Testis (tissue), 3 donors: ENCODE data around the gene TMEM52. TPM values are rescaled to one million over a fixed set of nuclear protein-coding genes. Genes with fewer than 3 reads are reported as not detected.

Source experiments
- DNase-seq: peaks from one replicate; pipeline ENCODE4 v3.0.0-alpha.2; 2019
- H3K27ac ChIP-seq, 2 donors: fragments of 200-600 bp; sonication (generic); one replicate each; pipeline ENCODE4 v1.5.1; 2019
- H3K27me3 ChIP-seq: fragments of 200-600 bp; sonication (generic); one replicate; pipeline ENCODE4 v1.5.1; 2019
- H3K36me3 ChIP-seq: fragments of 200-600 bp; sonication (generic); one replicate; pipeline ENCODE4 v1.5.1; 2017; ENCODE audit warnings: low read depth; ENCODE audit errors: missing control alignments
- H3K4me1 ChIP-seq: fragments of 200-600 bp; sonication (generic); one replicate; pipeline ENCODE4 v1.5.1; 2019
- H3K4me3 ChIP-seq, 2 donors: fragments of 200-600 bp; sonication (generic); one replicate each; pipeline ENCODE4 v1.5.1; 2017 to 2019
- H3K9me3 ChIP-seq: fragments of 200-600 bp; sonication (generic); one replicate; pipeline ENCODE4 v1.5.1; 2017
- POLR2A ChIP-seq: fragments of 450-650 bp; IDR thresholded peaks from one replicate; pipeline ENCODE4 v1.6.1; 2017; ENCODE audit warnings: antibody characterized with exemption, mild to moderate bottlenecking, moderate library complexity
- WGBS, 2 donors: methylation state at CpG; one replicate each; pipeline ENCODE4 v1.1.5; 2018; 5-methylcytosine and 5-hydroxymethylcytosine counted together
- intact Hi-C: fragments of 100-400 bp; cut with DNase I; formaldehyde crosslinking; loops from one replicate; pipeline ENCODE4 v1.15.1; 2023; ENCODE audit warnings: low total_unique reads
- polyA plus RNA-seq: library from polyadenylated mRNA; stranded (reverse); fragments of 350-450 nt; fragmentation: Illumina TruSeq; extraction: RNeasy Lipid Tissue Mini Kit (QIAGEN cat#74804); gene quantifications from one replicate; pipeline ENCODE4 v1.2.3, GENCODE V29; 2014; ENCODE audit warnings: low read depth, low replicate concordance; ENCODE audit not compliant: insufficient read depth
- total RNA-seq, 2 donors: library from RNA; depleted of rRNA; stranded (reverse); fragments of >200 nt; gene quantifications; one replicate each; pipeline ENCODE4 v1.2.3, GENCODE V29; 2016
- TF ChIP-seq, protein P1 (sequence below), 3 experiments: fragments of 450-650 bp in 2 of 3; fragments of 200-600 bp in 1 of 3; sonication (generic) in 1 of 3; IDR thresholded peaks; one replicate each; pipeline ENCODE4 v1.5.1; 2016 to 2019; ENCODE audit warnings: antibody characterized with exemption in 3 of 3, mild to moderate bottlenecking in 2 of 3, moderate library complexity in 1 of 3

Gene TMEM52
- total and polyA plus RNA-seq, 3 donors from 2014 or later = 40.8 to 143 (median 74.0) TPM

DNA sequence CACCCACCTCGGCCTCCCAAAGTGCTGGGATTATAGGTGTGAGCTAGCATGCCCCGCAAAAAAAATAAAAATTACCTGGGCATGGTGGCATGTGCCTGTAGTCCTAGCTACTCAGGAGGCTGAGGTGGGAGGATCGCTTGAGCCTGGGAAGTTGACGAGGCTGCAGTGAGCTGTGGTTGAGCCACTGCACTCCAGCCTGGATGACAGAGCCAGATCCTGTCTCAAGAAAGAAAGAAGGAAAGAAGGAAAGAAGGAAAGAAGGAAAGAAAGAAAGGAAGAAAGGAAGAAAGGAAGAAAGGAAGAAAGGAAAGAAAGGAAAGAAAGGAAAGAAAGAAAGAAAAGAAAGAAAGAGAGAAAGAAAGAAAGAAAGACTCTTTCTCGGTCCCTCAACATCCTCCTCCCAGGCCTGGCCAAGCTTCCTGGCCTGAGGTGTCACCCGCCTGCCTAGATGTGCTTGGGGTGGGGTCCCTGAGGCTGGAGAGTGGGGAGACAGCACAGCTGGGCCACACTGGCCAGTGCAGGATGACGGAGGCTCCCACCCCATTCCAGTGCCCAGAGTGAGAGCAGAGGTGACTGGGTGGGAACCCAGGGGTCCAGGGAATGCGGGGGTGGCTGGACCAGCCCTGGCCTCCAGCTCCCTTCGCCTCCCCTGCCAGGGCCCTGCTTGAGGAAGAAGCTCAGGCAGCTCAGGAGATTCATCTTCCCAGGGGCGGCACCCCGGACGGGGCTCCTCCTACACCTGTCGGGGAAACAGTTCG lies 18.0 kb downstream of the TMEM52 start:
- intact Hi-C loops = loop anchor here (10.0 kb wide), 1 partner anchor 126 kb away; the partner anchor contains the start of gene NADK
- Histone ChIP-seq H3K4me3 (no peak overlapping the region), H3K27ac (no peak overlapping the region), H3K27me3 (no peaks in the 10 kb centered on the region), H3K36me3 (no peaks in the 10 kb centered on the region), H3K9me3 (no peaks in the 10 kb centered on the region), H3K4me1 (peaks cover 3% of the 10 kb centered on the region)
- DNase-seq = no peak
- TF ChIP-seq, protein P1, sequence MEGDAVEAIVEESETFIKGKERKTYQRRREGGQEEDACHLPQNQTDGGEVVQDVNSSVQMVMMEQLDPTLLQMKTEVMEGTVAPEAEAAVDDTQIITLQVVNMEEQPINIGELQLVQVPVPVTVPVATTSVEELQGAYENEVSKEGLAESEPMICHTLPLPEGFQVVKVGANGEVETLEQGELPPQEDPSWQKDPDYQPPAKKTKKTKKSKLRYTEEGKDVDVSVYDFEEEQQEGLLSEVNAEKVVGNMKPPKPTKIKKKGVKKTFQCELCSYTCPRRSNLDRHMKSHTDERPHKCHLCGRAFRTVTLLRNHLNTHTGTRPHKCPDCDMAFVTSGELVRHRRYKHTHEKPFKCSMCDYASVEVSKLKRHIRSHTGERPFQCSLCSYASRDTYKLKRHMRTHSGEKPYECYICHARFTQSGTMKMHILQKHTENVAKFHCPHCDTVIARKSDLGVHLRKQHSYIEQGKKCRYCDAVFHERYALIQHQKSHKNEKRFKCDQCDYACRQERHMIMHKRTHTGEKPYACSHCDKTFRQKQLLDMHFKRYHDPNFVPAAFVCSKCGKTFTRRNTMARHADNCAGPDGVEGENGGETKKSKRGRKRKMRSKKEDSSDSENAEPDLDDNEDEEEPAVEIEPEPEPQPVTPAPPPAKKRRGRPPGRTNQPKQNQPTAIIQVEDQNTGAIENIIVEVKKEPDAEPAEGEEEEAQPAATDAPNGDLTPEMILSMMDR (IDR thresholded peaks at IDR 0.05) = no peak
- TF ChIP-seq POLR2A = no peak
- WGBS, 2 donors = 74 to 82% methylated on average over 11 to 14 of the region's 14 CpGs

DNA sequence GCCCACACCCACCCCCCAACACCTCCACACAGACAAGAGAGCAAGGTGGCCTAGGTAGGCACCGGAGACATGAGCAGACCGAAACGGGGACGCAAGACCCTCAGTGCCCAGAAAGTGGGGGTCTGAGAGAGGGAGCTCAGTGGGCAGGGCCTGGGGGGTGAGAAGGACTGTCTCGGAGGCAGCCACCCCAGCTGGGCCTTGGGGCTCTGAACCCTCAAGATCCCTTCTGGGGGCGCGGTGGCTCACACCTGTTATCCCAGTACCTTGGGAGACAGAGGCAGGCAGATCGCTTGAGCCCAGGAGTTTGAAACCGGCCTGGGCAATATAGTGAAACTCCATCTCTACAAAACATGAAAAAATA lies 19.1 kb downstream of the TMEM52 start:
- no peaks in the 10 kb centered on the region for H3K27me3 ChIP-seq
- no peak overlapping the region for H3K4me3 ChIP-seq
- peaks cover 3% of the 10 kb centered on the region for H3K4me1 ChIP-seq
- TF ChIP-seq POLR2A = no peak
- TF ChIP-seq, protein P1 (IDR thresholded peaks at IDR 0.05) = no peak
- no peak for DNase-seq
- intact Hi-C loops = loop anchor here (10.0 kb wide), 1 partner anchor 125 kb away; the partner anchor contains the start of gene NADK
- no peaks in the 10 kb centered on the region for H3K36me3 ChIP-seq
- WGBS, 2 donors = 90 to 97% methylated on average over 5 to 9 of the region's 9 CpGs
- no peaks in the 10 kb centered on the region for H3K9me3 ChIP-seq
- H3K27ac ChIP-seq = no peak overlapping the region

DNA sequence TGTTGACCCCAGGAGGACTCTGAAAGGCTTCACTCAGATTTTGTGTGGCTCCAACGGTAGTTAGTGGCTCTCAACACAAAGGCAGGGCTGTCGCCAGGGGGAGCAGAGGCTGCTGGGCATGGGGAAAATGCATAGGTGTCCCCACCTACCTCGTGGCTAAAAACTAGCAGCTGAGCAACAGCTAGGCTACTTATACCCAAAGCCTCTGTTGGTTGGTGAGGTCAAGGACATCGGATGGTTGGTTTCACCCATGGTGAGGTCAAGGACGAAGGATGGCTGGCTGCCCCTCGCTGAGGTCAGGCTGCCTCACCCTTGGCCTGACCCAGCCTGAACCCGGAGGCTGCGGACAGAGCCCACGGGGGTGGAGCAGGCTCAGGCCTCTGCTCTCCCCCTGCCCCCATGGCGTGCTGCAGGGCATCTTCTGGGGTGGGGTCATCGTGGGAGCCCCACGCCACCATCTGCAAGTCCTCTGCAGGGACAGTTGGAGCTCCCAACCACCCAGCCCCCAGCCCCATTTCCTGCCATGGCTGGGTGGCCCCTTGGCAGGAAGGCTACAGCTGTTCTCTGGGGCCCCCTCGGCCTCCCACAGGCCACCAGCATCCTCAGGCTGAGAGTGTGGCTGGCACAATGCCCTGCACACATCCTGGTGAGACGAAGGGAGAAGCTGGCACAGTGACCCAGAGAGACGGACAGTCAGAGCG lies 19.7 kb downstream of the TMEM52 start:
- DNase-seq = no peak
- Histone ChIP-seq H3K4me1 (peaks cover 8% of the 10 kb centered on the region), H3K27ac (no peak overlapping the region), H3K4me3 (no peak overlapping the region), H3K9me3 (no peaks in the 10 kb centered on the region), H3K27me3 (no peaks in the 10 kb centered on the region), H3K36me3 (no peaks in the 10 kb centered on the region)
- intact Hi-C loops = no loop called here
- 54 to 65% methylated on average over 4 to 15 of the region's 16 CpGs for WGBS, 2 donors
- TF ChIP-seq, protein P1 (IDR thresholded peaks at IDR 0.05) = no peak

DNA sequence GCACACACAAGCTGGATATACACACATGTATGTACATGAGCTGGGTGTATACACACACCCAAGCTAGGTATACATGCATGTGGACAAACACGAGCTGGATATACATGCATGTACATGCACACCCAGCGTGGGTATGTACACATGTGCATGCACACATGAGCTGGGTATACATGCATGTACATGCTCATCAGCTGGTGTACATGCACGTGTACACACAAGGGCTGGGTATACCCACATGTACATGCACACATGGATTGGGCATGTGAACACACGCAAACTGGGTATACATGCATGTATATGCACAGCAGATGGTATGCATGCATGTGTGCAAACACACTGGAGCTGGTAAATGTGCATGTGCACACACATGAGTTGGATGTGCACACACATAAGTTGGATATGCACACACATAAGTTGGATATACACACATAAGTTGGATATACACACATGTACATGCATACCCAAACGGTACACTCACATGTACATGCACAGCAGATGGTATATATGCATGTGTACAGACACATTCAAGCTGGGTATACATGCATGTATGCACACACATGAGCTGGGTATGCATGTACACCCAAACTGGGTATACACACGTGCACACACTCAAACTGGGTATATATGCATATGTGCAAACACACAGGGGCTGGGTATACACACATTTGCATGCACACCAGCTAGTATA lies 20.7 kb downstream of the TMEM52 start:
- no peaks in the 10 kb centered on the region for H3K9me3 ChIP-seq
- intact Hi-C loops = no loop called here
- no peaks in the 10 kb centered on the region for H3K36me3 ChIP-seq
- TF ChIP-seq, protein P1 (IDR thresholded peaks at IDR 0.05) = no peak
- no peak for TF ChIP-seq POLR2A
- peaks cover 11% of the 10 kb centered on the region for H3K4me1 ChIP-seq
- H3K4me3 ChIP-seq = no peak overlapping the region
- H3K27me3 ChIP-seq = no peaks in the 10 kb centered on the region
- WGBS, 2 donors = 82 to 88% methylated on average over 6 of the region's 6 CpGs
- H3K27ac ChIP-seq = no peak overlapping the region
- DNase-seq = no peak
